GM12878 (cell line): ENCODE measurements around the gene FAM98C. TPM values are rescaled to one million over a fixed set of nuclear protein-coding genes. Genes with fewer than 3 reads are reported as not detected.

Experiments used
- ATAC-seq: fragments of 200-7000 bp; cut with Tn5 transposase; 3 replicates; pipeline ENCODE4 v1.9.1; 2020; ENCODE audit warnings: mild to moderate bottlenecking, moderate library complexity
- BruUV-seq: library from RNA; stranded (reverse); fragments of 400-500 nt; replicated peaks from 2 replicates; lab custom pipeline; 2021; lab: Mats Ljungman, UMichigan
- CTCF ChIA-PET: fragments of 300-600 bp; sonication (Branson Sonifier 250); formaldehyde crosslinking; extraction: SDS; loops from one replicate; lab custom pipeline; 2021; ENCODE audit warnings: inconsistent platforms; lab: Yijun Ruan, JAX
- POLR2A ChIA-PET: fragments of 350-600 bp; formaldehyde crosslinking; extraction: SDS; loops from one replicate; lab custom pipeline; 2021; ENCODE audit warnings: inconsistent platforms; lab: Charles Lee
- RAD21 ChIA-PET: fragments of 300-600 bp; sonication (Branson Sonifier 250); formaldehyde crosslinking; loops from one replicate; lab custom pipeline; 2023; ENCODE audit warnings: antibody characterized with exemption; ENCODE audit not compliant: unreplicated experiment; lab: Charles Lee
- SMC1A ChIA-PET: fragments of 300-600 bp; sonication (Branson Sonifier 250); formaldehyde crosslinking; loops from one replicate; lab custom pipeline; 2023; ENCODE audit not compliant: unreplicated experiment, uncharacterized antibody; lab: Charles Lee
- DNase-seq: peaks from one replicate; pipeline ENCODE4 v3.0.0-alpha.2; 2011; ENCODE audit warnings: low read depth, low spot score
- FAIRE-seq: peaks from 3 replicates; lab custom pipeline; 2011; peaks lifted over from hg19 to GRCh38; lab: Jason Lieb, UNC
- H2AFZ ChIP-seq: 2 replicates; pipeline ENCODE4 v1.6.0; 2011; ENCODE audit warnings: low read depth, low read length, control low read depth; ENCODE audit not compliant: control insufficient read depth
- H3K27ac ChIP-seq: 2 replicates; pipeline ENCODE4 v1.5.1; 2011; ENCODE audit warnings: control low read depth; ENCODE audit not compliant: control insufficient read depth, insufficient read depth
- H3K27me3 ChIP-seq, 2 experiments: replicated peaks in 1 of 2; 2 replicates each; pipeline versions ENCODE4 v1.6.0 to v1.6.1; 2011; ENCODE audit warnings: low read length in 1 of 2; ENCODE audit not compliant: control insufficient read depth in 2 of 2, insufficient read depth in 2 of 2
- H3K36me3 ChIP-seq, 2 experiments: 2 replicates each; pipeline ENCODE4 v1.5.1; 2011; ENCODE audit warnings: low read length in 1 of 2; ENCODE audit not compliant: control insufficient read depth in 2 of 2, insufficient read depth in 2 of 2
- H3K4me1 ChIP-seq: 2 replicates; pipeline ENCODE4 v1.6.1; 2011; ENCODE audit warnings: mild to moderate bottlenecking, low read length, moderate library complexity, mixed read lengths; ENCODE audit not compliant: control insufficient read depth, insufficient read depth
- H3K4me2 ChIP-seq: 2 replicates; pipeline ENCODE4 v1.6.0; 2011; ENCODE audit warnings: control low read depth; ENCODE audit not compliant: control insufficient read depth, insufficient read depth
- H3K4me3 ChIP-seq: fragments of 200-600 bp; sonication (generic); 2 replicates; pipeline ENCODE4 v1.5.1; 2016
- H3K79me2 ChIP-seq: 2 replicates; pipeline ENCODE4 v1.6.0; 2011; ENCODE audit warnings: low read length; ENCODE audit not compliant: control insufficient read depth, insufficient read depth
- H3K9ac ChIP-seq: 2 replicates; pipeline ENCODE4 v1.8.0; 2011; ENCODE audit warnings: low read length, control low read depth, mixed read lengths; ENCODE audit not compliant: control insufficient read depth, insufficient read depth
- H3K9me3 ChIP-seq: replicated peaks from 3 replicates; pipeline ENCODE4 v1.5.1; 2011; ENCODE audit warnings: mild to moderate bottlenecking, low read length; ENCODE audit not compliant: control insufficient read depth, insufficient read depth
- H4K20me1 ChIP-seq: 2 replicates; pipeline ENCODE4 v1.6.0; 2011; ENCODE audit not compliant: control insufficient read depth, insufficient read depth
- BMI1 ChIP-seq: fragments of 450-650 bp; IDR thresholded peaks from 2 replicates; pipeline ENCODE4 v1.6.1; 2016; ENCODE audit warnings: mild to moderate bottlenecking, moderate library complexity, borderline replicate concordance
- CREM ChIP-seq: IDR thresholded peaks from 2 replicates; pipeline ENCODE4 v1.6.1; 2014; ENCODE audit warnings: antibody characterized with exemption, low read depth
- KDM1A ChIP-seq: fragments of 200-600 bp; sonication (generic); IDR thresholded peaks from 2 replicates; pipeline ENCODE4 v1.6.1; 2016; ENCODE audit warnings: borderline replicate concordance
- KLF5 ChIP-seq: fragments of 450-650 bp; IDR thresholded peaks from 2 replicates; pipeline ENCODE4 v1.6.1; 2014; ENCODE audit warnings: mild to moderate bottlenecking; ENCODE audit not compliant: partially characterized antibody
- MEF2A ChIP-seq: IDR thresholded peaks from 2 replicates; pipeline ENCODE4 v1.6.1; 2011; ENCODE audit warnings: low read depth, mild to moderate bottlenecking, low read length, moderate library complexity; ENCODE audit not compliant: insufficient read depth
- MEF2B ChIP-seq: fragments of 450-650 bp; IDR thresholded peaks from 2 replicates; pipeline ENCODE4 v1.6.1; 2018; ENCODE audit warnings: mild to moderate bottlenecking, moderate library complexity; ENCODE audit not compliant: partially characterized antibody, poor library complexity, severe bottlenecking
- RAD21 ChIP-seq: IDR thresholded peaks from 2 replicates; pipeline ENCODE4 v1.6.1; 2011; ENCODE audit warnings: mild to moderate bottlenecking, low read depth, low read length, moderate library complexity; ENCODE audit not compliant: insufficient read depth
- SMC3 ChIP-seq: IDR thresholded peaks from 2 replicates; pipeline ENCODE4 v1.6.1; 2011; ENCODE audit warnings: low read length, improper control_type of control experiment, borderline replicate concordance
- SREBF2 ChIP-seq: IDR thresholded peaks from 2 replicates; pipeline ENCODE4 v1.6.1; 2012; ENCODE audit warnings: mild to moderate bottlenecking, low read length
- STAT1 ChIP-seq: fragments of 450-650 bp; conservative IDR thresholded peaks from 2 replicates; pipeline ENCODE4 v1.6.1; 2014; ENCODE audit warnings: antibody characterized with exemption, mild to moderate bottlenecking
- TARDBP ChIP-seq: IDR thresholded peaks from 2 replicates; pipeline ENCODE4 v1.6.1; 2016; ENCODE audit warnings: borderline replicate concordance
- TCF12 ChIP-seq: IDR thresholded peaks from 2 replicates; pipeline ENCODE4 v1.6.1; 2011; ENCODE audit warnings: low read depth, mild to moderate bottlenecking, low read length
- YBX1 ChIP-seq: fragments of 450-650 bp; IDR thresholded peaks from 2 replicates; pipeline ENCODE4 v1.6.1; 2016; ENCODE audit warnings: antibody characterized with exemption
- WGBS: methylation state at CpG from one replicate; pipeline ENCODE4 v1.1.6; 2016; ENCODE audit warnings: low lambda C conversion rate; ENCODE audit not compliant: insufficient replicate concordance, insufficient coverage; ENCODE audit errors: missing lambda C conversion rate; 5-methylcytosine and 5-hydroxymethylcytosine counted together
- in situ Hi-C: fragments of 300-500 bp; cut with MboI; formaldehyde crosslinking; loops from 9 replicates; pipeline ENCODE4 v1.14.3; 2018; ENCODE audit warnings: mixed read lengths
- intact Hi-C: fragments of 100-400 bp; cut with micrococcal nuclease; formaldehyde crosslinking; loops from one replicate; pipeline ENCODE4 v1.14.2; 2022; ENCODE audit not compliant: unreplicated experiment
- polyA plus RNA-seq, 11 experiments: library from polyadenylated mRNA; depleted of rRNA in 4 of 11; unstranded in 6 of 11; stranded (reverse) in 5 of 11; fragments of >200 nt; fragmentation: Nextera tagmentation in 4 of 11; fragmentation: Illumina TruSeq in 1 of 11; extraction: Ambion mirVana in 4 of 11; extraction: Trizol in 1 of 11; gene quantifications; 1 replicate in 1 of 11; 2 replicates in 10 of 11; pipeline versions ENCODE4 v1.2.1 to v1.2.3, GENCODE V29; 2011 to 2016; ENCODE audit warnings: inconsistent platforms in 2 of 11, missing spikeins in 2 of 11, low read depth in 1 of 11
- total RNA-seq, 4 experiments: library from RNA; depleted of rRNA in 3 of 4; stranded (reverse); fragments of >200 nt in 3 of 4; fragmentation: Illumina TruSeq in 1 of 4; extraction: Trizol in 1 of 4; gene quantifications; 2 replicates each; pipeline versions ENCODE4 v1.2.1 to v1.2.3, GENCODE V29; 2013 to 2021
- TF ChIP-seq, protein P1 (sequence below): IDR thresholded peaks from 2 replicates; pipeline ENCODE4 v1.6.1; 2012; ENCODE audit warnings: low read length, inconsistent platforms
- TF ChIP-seq, protein P2 (sequence below): fragments of 450-650 bp; IDR thresholded peaks from 2 replicates; pipeline ENCODE4 v1.6.1; 2016; ENCODE audit warnings: mild to moderate bottlenecking
- TF ChIP-seq, protein P3 (sequence below): fragments of 450-650 bp; formaldehyde crosslinking; IDR thresholded peaks from 2 replicates; pipeline ENCODE4 v1.5.0; 2022; ENCODE audit warnings: mild to moderate bottlenecking, missing genetic modification characterization

Gene FAM98C
- total and polyA plus RNA-seq, 10 of the 15 experiments (the other 5 are each of a cell fraction or from before 2014, with no cell fraction given) = 1.4 to 17.2 (median 9.5) TPM

DNA sequence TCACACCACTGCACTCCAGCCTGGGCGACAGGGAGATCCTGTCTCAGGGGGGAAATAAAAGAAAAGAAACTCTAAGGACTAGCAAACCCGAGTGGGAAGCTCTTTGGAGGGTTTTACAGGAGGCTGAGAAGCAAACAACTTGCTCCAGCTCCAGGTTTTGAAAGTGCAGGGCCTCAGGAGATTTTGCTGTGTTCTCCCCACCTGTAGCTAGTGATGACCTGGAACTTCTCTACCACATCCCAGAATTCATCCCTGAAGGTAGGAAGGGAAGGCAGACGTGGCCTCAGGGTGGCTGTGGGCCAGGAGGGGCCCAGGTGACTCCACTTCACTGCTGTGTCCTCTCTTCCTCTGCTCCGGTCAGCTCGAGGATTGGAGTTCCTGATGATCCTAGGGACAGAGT, 44.8 kb upstream of the FAM98C start:
- intact Hi-C loops (no loop called here), in situ Hi-C loops (no loop called here)
- TF ChIP-seq, protein P1, sequence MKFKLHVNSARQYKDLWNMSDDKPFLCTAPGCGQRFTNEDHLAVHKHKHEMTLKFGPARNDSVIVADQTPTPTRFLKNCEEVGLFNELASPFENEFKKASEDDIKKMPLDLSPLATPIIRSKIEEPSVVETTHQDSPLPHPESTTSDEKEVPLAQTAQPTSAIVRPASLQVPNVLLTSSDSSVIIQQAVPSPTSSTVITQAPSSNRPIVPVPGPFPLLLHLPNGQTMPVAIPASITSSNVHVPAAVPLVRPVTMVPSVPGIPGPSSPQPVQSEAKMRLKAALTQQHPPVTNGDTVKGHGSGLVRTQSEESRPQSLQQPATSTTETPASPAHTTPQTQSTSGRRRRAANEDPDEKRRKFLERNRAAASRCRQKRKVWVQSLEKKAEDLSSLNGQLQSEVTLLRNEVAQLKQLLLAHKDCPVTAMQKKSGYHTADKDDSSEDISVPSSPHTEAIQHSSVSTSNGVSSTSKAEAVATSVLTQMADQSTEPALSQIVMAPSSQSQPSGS = no peak
- TF ChIP-seq STAT1 (no peak), CREM (no peak), SMC3 (no peak), MEF2A (no peak), YBX1 (no peak), BMI1 (no peak), TARDBP (no peak), TCF12 (no peak), RAD21 (no peak), SREBF2 (no peak), KDM1A (no peak), KLF5 (no peak), MEF2B (no peak)
- TF ChIP-seq, protein P2, sequence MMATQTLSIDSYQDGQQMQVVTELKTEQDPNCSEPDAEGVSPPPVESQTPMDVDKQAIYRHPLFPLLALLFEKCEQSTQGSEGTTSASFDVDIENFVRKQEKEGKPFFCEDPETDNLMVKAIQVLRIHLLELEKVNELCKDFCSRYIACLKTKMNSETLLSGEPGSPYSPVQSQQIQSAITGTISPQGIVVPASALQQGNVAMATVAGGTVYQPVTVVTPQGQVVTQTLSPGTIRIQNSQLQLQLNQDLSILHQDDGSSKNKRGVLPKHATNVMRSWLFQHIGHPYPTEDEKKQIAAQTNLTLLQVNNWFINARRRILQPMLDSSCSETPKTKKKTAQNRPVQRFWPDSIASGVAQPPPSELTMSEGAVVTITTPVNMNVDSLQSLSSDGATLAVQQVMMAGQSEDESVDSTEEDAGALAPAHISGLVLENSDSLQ = no peak
- TF ChIP-seq, protein P3, sequence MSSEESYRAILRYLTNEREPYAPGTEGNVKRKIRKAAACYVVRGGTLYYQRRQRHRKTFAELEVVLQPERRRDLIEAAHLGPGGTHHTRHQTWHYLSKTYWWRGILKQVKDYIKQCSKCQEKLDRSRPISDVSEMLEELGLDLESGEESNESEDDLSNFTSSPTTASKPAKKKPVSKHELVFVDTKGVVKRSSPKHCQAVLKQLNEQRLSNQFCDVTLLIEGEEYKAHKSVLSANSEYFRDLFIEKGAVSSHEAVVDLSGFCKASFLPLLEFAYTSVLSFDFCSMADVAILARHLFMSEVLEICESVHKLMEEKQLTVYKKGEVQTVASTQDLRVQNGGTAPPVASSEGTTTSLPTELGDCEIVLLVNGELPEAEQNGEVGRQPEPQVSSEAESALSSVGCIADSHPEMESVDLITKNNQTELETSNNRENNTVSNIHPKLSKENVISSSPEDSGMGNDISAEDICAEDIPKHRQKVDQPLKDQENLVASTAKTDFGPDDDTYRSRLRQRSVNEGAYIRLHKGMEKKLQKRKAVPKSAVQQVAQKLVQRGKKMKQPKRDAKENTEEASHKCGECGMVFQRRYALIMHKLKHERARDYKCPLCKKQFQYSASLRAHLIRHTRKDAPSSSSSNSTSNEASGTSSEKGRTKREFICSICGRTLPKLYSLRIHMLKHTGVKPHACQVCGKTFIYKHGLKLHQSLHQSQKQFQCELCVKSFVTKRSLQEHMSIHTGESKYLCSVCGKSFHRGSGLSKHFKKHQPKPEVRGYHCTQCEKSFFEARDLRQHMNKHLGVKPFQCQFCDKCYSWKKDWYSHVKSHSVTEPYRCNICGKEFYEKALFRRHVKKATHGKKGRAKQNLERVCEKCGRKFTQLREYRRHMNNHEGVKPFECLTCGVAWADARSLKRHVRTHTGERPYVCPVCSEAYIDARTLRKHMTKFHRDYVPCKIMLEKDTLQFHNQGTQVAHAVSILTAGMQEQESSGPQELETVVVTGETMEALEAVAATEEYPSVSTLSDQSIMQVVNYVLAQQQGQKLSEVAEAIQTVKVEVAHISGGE = no peak

More for the DNA sequence above, 44.8 kb upstream of the FAM98C start:
- no peak for FAIRE-seq
- no peak overlapping the region for H3K4me2 ChIP-seq
- H3K9ac ChIP-seq = no peak overlapping the region
- H3K4me1 ChIP-seq = no peaks in the 10 kb centered on the region; the same call in 1 of the 2 replicates
- 35% methylated on average over 5 of the region's 5 CpGs for WGBS
- BruUV-seq = no TSS peak
- H3K9me3 ChIP-seq = no peaks in the 10 kb centered on the region
- H3K27ac ChIP-seq = no peak overlapping the region
- ChIA-PET POLR2A (no interaction called here), CTCF (interaction anchor here (0.6 to 0.9 kb wide), 2 partner anchors 11 to 1276 kb away, joined by 3 to 4 read pairs; no protein-coding TSS in a partner anchor), SMC1A (no interaction called here), RAD21 (interaction anchor here (1.3 kb wide), 1 partner anchor 16 kb away, joined by 4 read pairs; the partner anchor contains the start of gene PSMD8)
- no peaks in the 10 kb centered on the region for H3K36me3 ChIP-seq
- H4K20me1 ChIP-seq = no peaks in the 10 kb centered on the region
- H2AFZ ChIP-seq = no peak overlapping the region
- H3K27me3 ChIP-seq = no peaks in the 10 kb centered on the region; a peak in 2 of 4 replicates
- no peak for DNase-seq
- no peak for ATAC-seq
- H3K79me2 ChIP-seq = no peaks in the 10 kb centered on the region
- no peak overlapping the region for H3K4me3 ChIP-seq
